K562 (cell line): ENCODE data around the gene PTGR1. TPM values are rescaled to one million over a fixed set of nuclear protein-coding genes. Genes with fewer than 3 reads are reported as not detected.

Source experiments
- CHD4 ChIP-seq: fragments of 200-600 bp; sonication (generic); IDR thresholded peaks from 3 replicates; pipeline ENCODE4 v1.6.1; 2012; ENCODE audit warnings: low read depth, mild to moderate bottlenecking, mixed read lengths, low read length, inconsistent platforms; ENCODE audit not compliant: insufficient read depth, insufficient replicate concordance, poor library complexity, severe bottlenecking
- FOSL1 ChIP-seq: fragments of 200-800 bp; sonication (Bioruptor generic); conservative IDR thresholded peaks from 2 replicates; pipeline ENCODE4 v1.6.1; 2016; ENCODE audit warnings: missing genetic modification characterization, missing compliant biosample characterization
- NR2F6 ChIP-seq: fragments of 450-650 bp; formaldehyde crosslinking; IDR thresholded peaks from 2 replicates; pipeline ENCODE4 v1.4.0; 2020; ENCODE audit warnings: mild to moderate bottlenecking
- RBM17 ChIP-seq: fragments of 200-400 bp; formaldehyde crosslinking; IDR thresholded peaks from 2 replicates; pipeline ENCODE4 v1.6.1; 2017; ENCODE audit warnings: low read depth, mild to moderate bottlenecking, low read length, borderline replicate concordance
- SMARCA5 ChIP-seq: fragments of 450-650 bp; IDR thresholded peaks from 2 replicates; pipeline ENCODE4 v1.6.1; 2016
- TARDBP ChIP-seq: fragments of 450-650 bp; IDR thresholded peaks from 2 replicates; pipeline ENCODE4 v1.6.1; 2016
- TEAD2 ChIP-seq: fragments of 450-650 bp; IDR thresholded peaks from 2 replicates; pipeline ENCODE4 v1.6.1; 2016; ENCODE audit warnings: missing genetic modification characterization, control low read depth, missing compliant biosample characterization
- TGIF2 ChIP-seq: sonication (generic); formaldehyde crosslinking; IDR thresholded peaks from 2 replicates; pipeline ENCODE4 v1.8.1; 2022; ENCODE audit warnings: mild to moderate bottlenecking, missing genetic modification reagents, moderate library complexity
- XRCC3 ChIP-seq: fragments of 450-650 bp; IDR thresholded peaks from 2 replicates; pipeline ENCODE4 v1.6.1; 2017; ENCODE audit warnings: mild to moderate bottlenecking, moderate library complexity
- ZNF23 ChIP-seq: fragments of 250-450 bp; sonication (Bioruptor Pico); IDR thresholded peaks from 2 replicates; pipeline ENCODE4 v1.4.0; 2020; ENCODE audit warnings: mild to moderate bottlenecking
- ZNF589 ChIP-seq: fragments of 200-800 bp; sonication (Bioruptor generic); IDR thresholded peaks from 2 replicates; pipeline ENCODE4 v1.6.1; 2016; ENCODE audit warnings: low read depth, missing genetic modification characterization, missing compliant biosample characterization
- ZSCAN29 ChIP-seq: fragments of 450-650 bp; IDR thresholded peaks from 2 replicates; pipeline ENCODE4 v1.6.1; 2017
- polyA plus RNA-seq, 8 experiments: library from polyadenylated mRNA; depleted of rRNA in 4 of 8; stranded (reverse) in 5 of 8; unstranded in 3 of 8; fragments of >200 nt; fragmentation: Nextera tagmentation in 2 of 8; fragmentation: Illumina TruSeq in 1 of 8; extraction: Ambion mirVana in 2 of 8; extraction: Trizol in 1 of 8; gene quantifications; 2 replicates each; pipeline versions ENCODE4 v1.2.1 to v1.2.3, GENCODE V29; 2011 to 2014; ENCODE audit warnings: inconsistent platforms in 1 of 8, missing spikeins in 1 of 8
- total RNA-seq, 7 experiments: library from RNA; depleted of rRNA in 6 of 7; stranded (reverse); fragments of >200 nt in 6 of 7; fragmentation: Illumina TruSeq in 2 of 7; extraction: Trizol in 2 of 7; gene quantifications; 2 replicates each; pipeline versions ENCODE4 v1.2.1 to v1.2.3, GENCODE V29; 2011 to 2021; ENCODE audit warnings: low replicate concordance in 1 of 7
- TF ChIP-seq, protein P1 (sequence below): IDR thresholded peaks from 3 replicates; pipeline ENCODE4 v1.6.1; 2011; ENCODE audit warnings: borderline replicate concordance, mild to moderate bottlenecking, moderate library complexity; ENCODE audit not compliant: insufficient read length; ENCODE audit errors: extremely low read depth
- TF ChIP-seq, protein P2 (sequence below): sonication (generic); IDR thresholded peaks from 2 replicates; pipeline ENCODE4 v1.6.1; 2016
- TF ChIP-seq, protein P3 (sequence below): fragments of 250-450 bp; sonication (Bioruptor Pico); IDR thresholded peaks from 2 replicates; pipeline ENCODE4 v1.4.0; 2020; ENCODE audit warnings: mild to moderate bottlenecking, moderate library complexity, borderline replicate concordance
- TF ChIP-seq, protein P4 (sequence below), 2 experiments: fragments of 450-650 bp in 1 of 2; sonication (generic) in 1 of 2; formaldehyde crosslinking; conservative IDR thresholded peaks; 2 replicates each; pipeline versions ENCODE4 v1.4.0 to v1.8.1; 2020 to 2022; ENCODE audit warnings: mild to moderate bottlenecking in 1 of 2, missing genetic modification reagents in 1 of 2
- TF ChIP-seq, protein P5 (sequence below): sonication (generic); formaldehyde crosslinking; IDR thresholded peaks from 2 replicates; pipeline ENCODE4 v1.8.0; 2022; ENCODE audit warnings: mild to moderate bottlenecking, missing genetic modification reagents
- TF ChIP-seq, protein P6 (sequence below): fragments of 250-450 bp; sonication (Bioruptor Pico); IDR thresholded peaks from 2 replicates; pipeline ENCODE4 v1.4.0; 2020; ENCODE audit warnings: borderline replicate concordance

Gene PTGR1
- total and polyA plus RNA-seq, 9 of the 15 experiments (the other 6 are each of a cell fraction or from before 2014, with no cell fraction given): 0.22 TPM; not detected in 8

DNA sequence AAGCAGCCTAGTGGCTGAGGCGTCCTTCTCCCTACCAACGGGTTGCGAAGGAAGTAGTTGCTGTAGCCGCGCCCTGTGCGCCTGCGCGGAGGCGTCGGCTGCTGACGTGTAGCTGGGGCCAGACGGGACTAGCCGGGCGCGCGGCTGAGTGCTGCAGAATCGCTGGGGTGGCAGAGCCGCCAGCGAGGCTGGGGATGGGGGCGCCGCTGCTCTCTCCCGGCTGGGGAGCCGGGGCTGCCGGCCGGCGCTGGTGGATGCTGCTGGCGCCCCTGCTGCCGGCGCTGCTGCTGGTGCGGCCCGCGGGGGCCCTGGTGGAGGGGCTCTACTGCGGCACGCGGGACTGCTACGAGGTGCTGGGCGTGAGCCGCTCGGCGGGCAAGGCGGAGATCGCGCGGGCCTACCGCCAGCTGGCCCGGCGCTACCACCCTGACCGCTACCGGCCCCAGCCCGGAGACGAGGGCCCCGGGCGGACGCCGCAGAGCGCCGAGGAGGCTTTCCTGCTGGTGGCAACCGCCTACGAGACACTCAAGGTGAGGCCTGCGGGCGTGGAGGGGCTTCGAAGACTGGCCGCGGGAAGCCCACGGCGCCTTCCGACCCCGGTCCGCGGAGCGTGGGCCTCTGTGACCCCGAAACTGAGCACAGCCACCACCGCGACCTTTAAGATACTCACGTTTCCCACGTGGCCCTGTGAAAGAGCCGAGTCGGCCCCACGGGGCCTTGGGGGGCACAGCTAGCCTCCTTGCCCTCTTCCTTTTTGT is 31.9 kb upstream of the PTGR1 start, which contains the start of gene DNAJC25 (continued):
- TF ChIP-seq FOSL1 (tag): no peak; the same call in 1 of the 2 replicates
- no peak for TF ChIP-seq TEAD2
- TF ChIP-seq, protein P1, sequence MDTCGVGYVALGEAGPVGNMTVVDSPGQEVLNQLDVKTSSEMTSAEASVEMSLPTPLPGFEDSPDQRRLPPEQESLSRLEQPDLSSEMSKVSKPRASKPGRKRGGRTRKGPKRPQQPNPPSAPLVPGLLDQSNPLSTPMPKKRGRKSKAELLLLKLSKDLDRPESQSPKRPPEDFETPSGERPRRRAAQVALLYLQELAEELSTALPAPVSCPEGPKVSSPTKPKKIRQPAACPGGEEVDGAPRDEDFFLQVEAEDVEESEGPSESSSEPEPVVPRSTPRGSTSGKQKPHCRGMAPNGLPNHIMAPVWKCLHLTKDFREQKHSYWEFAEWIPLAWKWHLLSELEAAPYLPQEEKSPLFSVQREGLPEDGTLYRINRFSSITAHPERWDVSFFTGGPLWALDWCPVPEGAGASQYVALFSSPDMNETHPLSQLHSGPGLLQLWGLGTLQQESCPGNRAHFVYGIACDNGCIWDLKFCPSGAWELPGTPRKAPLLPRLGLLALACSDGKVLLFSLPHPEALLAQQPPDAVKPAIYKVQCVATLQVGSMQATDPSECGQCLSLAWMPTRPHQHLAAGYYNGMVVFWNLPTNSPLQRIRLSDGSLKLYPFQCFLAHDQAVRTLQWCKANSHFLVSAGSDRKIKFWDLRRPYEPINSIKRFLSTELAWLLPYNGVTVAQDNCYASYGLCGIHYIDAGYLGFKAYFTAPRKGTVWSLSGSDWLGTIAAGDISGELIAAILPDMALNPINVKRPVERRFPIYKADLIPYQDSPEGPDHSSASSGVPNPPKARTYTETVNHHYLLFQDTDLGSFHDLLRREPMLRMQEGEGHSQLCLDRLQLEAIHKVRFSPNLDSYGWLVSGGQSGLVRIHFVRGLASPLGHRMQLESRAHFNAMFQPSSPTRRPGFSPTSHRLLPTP: no peak
- TF ChIP-seq, protein P2, sequence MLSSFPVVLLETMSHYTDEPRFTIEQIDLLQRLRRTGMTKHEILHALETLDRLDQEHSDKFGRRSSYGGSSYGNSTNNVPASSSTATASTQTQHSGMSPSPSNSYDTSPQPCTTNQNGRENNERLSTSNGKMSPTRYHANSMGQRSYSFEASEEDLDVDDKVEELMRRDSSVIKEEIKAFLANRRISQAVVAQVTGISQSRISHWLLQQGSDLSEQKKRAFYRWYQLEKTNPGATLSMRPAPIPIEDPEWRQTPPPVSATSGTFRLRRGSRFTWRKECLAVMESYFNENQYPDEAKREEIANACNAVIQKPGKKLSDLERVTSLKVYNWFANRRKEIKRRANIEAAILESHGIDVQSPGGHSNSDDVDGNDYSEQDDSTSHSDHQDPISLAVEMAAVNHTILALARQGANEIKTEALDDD: no peak; the same call in 1 of the 2 replicates
- TF ChIP-seq XRCC3: no peak
- TF ChIP-seq ZNF23 (CRISPR knock-in tag): no peak
- TF ChIP-seq NR2F6: no peak
- TF ChIP-seq, protein P3, sequence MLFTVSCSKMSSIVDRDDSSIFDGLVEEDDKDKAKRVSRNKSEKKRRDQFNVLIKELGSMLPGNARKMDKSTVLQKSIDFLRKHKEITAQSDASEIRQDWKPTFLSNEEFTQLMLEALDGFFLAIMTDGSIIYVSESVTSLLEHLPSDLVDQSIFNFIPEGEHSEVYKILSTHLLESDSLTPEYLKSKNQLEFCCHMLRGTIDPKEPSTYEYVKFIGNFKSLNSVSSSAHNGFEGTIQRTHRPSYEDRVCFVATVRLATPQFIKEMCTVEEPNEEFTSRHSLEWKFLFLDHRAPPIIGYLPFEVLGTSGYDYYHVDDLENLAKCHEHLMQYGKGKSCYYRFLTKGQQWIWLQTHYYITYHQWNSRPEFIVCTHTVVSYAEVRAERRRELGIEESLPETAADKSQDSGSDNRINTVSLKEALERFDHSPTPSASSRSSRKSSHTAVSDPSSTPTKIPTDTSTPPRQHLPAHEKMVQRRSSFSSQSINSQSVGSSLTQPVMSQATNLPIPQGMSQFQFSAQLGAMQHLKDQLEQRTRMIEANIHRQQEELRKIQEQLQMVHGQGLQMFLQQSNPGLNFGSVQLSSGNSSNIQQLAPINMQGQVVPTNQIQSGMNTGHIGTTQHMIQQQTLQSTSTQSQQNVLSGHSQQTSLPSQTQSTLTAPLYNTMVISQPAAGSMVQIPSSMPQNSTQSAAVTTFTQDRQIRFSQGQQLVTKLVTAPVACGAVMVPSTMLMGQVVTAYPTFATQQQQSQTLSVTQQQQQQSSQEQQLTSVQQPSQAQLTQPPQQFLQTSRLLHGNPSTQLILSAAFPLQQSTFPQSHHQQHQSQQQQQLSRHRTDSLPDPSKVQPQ (CRISPR knock-in tag): no peak
- TF ChIP-seq, protein P4, sequence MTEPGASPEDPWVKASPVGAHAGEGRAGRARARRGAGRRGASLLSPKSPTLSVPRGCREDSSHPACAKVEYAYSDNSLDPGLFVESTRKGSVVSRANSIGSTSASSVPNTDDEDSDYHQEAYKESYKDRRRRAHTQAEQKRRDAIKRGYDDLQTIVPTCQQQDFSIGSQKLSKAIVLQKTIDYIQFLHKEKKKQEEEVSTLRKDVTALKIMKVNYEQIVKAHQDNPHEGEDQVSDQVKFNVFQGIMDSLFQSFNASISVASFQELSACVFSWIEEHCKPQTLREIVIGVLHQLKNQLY (CRISPR knock-in tag; conservative IDR thresholded peaks at IDR 0.05): no peak
- TF ChIP-seq, protein P5, sequence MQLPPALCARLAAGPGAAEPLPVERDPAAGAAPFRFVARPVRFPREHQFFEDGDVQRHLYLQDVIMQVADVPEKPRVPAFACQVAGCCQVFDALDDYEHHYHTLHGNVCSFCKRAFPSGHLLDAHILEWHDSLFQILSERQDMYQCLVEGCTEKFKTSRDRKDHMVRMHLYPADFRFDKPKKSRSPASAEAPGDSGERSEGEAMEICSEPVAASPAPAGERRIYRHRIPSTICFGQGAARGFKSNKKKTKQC (CRISPR knock-in tag): peak; percentile 73
- peak; percentile 74; the same call in 1 of the 2 replicates for TF ChIP-seq TGIF2 (CRISPR knock-in tag)
- TF ChIP-seq CHD4: no peak
- 0 out of 2 replicates have a peak, but pooled peaks have one; percentile 11 for TF ChIP-seq TARDBP
- TF ChIP-seq ZSCAN29: no peak
- no peak for TF ChIP-seq ZNF589 (CRISPR knock-in tag)
- TF ChIP-seq RBM17: no peak
- TF ChIP-seq SMARCA5: no peak
- TF ChIP-seq, protein P6, sequence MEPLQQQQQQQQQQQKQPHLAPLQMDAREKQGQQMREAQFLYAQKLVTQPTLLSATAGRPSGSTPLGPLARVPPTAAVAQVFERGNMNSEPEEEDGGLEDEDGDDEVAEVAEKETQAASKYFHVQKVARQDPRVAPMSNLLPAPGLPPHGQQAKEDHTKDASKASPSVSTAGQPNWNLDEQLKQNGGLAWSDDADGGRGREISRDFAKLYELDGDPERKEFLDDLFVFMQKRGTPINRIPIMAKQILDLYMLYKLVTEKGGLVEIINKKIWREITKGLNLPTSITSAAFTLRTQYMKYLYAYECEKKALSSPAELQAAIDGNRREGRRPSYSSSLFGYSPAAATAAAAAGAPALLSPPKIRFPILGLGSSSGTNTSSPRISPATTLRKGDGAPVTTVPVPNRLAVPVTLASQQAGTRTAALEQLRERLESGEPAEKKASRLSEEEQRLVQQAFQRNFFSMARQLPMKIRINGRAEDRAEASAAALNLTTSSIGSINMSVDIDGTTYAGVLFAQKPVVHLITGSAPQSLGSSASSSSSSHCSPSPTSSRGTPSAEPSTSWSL (CRISPR knock-in tag): no peak
